Stomach (tissue), 4 donors: Measurements from ENCODE around the gene RIMS4.

Experiments used
- CTCF ChIP-seq, 7 experiments: fragments of 450-650 bp in 4 of 7; fragments of 200-600 bp in 3 of 7; sonication (generic) in 3 of 7; IDR thresholded peaks; one replicate each; pipeline ENCODE4 v1.5.1; 2016 to 2019; ENCODE audit warnings: antibody characterized with exemption in 7 of 7, control low read depth in 2 of 7, mild to moderate bottlenecking in 1 of 7
- POLR2A ChIP-seq, 4 donors: fragments of 450-650 bp; IDR thresholded peaks; one replicate each; pipeline ENCODE4 v1.6.1; 2016; ENCODE audit warnings: antibody characterized with exemption in 4 of 4, control low read depth in 2 of 4, mild to moderate bottlenecking in 1 of 4, moderate library complexity in 1 of 4
- POLR2AphosphoS5 ChIP-seq, 3 donors: sonication (generic); formaldehyde crosslinking; IDR thresholded peaks; one replicate each; pipeline ENCODE4 v1.6.1; 2016; ENCODE audit warnings: antibody characterized with exemption in 3 of 3

GRCh38 chr20:44807051-44807683 lies 3.2 kb downstream of the RIMS4 start:
- no peak for TF ChIP-seq CTCF (IDR thresholded peaks at IDR 0.05)
- TF ChIP-seq POLR2A (IDR thresholded peaks at IDR 0.05), result no peak
- no peak for TF ChIP-seq POLR2AphosphoS5 (IDR thresholded peaks at IDR 0.05)
